ENCODE data around the gene LCE1F. TPM values are rescaled to one million over a fixed set of nuclear protein-coding genes. Genes with fewer than 3 reads are reported as not detected.

The LCE1F gene
- total RNA-seq, 2 donors from 2014 or later: not detected

GRCh38 chr1:152806576-152806975, 31.6 kb downstream of the LCE1F start, which contains the start of gene LCE1C:
Gene LCE1C, minus strand, starts transcription at chr1:152806651. Its CDS starts 1,173 bp downstream, at chr1:152805478.
- no peak for TF ChIP-seq POLR2A (IDR thresholded peaks at IDR 0.05)
- TF ChIP-seq CTCF (IDR thresholded peaks at IDR 0.05): no peak
- H3K4me3 ChIP-seq: no peak within 1 kb of the TSS
- 48 to 54% methylated on average over 2 to 3 of the region's 3 CpGs for WGBS, 2 donors
- H3K4me1 ChIP-seq: no peaks in the 10 kb centered on the region
- no peaks in the 10 kb centered on the region for H3K27me3 ChIP-seq
- intact Hi-C loops (cut with DNase I): no loop called here
- H3K27ac ChIP-seq: no peak within 1 kb of the TSS
- DNase-seq (no peak), ATAC-seq (no peak)
- H3K9me3 ChIP-seq: no peaks in the 10 kb centered on the region
- no peaks in the 10 kb centered on the region for H3K36me3 ChIP-seq (replicated peaks in 1 of 2; ENCODE audit: insufficient read depth in 1 of 2, low read depth in 2 of 2)

- Histone ChIP-seq H3K4me1 (no peaks in the 10 kb centered on the region), H3K27me3 (no peaks in the 10 kb centered on the region), H3K27ac (no peak overlapping the region), H3K4me3 (no peak overlapping the region), H3K36me3 (replicated peaks in 1 of 2; ENCODE audit: insufficient read depth in 1 of 2, low read depth in 2 of 2) (no peaks in the 10 kb centered on the region), H3K9me3 (no peaks in the 10 kb centered on the region)
- 61 to 75% methylated on average over 1 to 2 of the region's 2 CpGs for WGBS, 2 donors
- ATAC-seq: no peak
- no peak for DNase-seq
- intact Hi-C loops (cut with DNase I): no loop called here
- TF ChIP-seq POLR2A (IDR thresholded peaks at IDR 0.05): no peak
- TF ChIP-seq CTCF (IDR thresholded peaks at IDR 0.05): no peak
These were observed 36.1 kb downstream of the LCE1F start for GRCh38 chr1:152811050-152811449.

- no peak within 1 kb of the TSS for H3K4me3 ChIP-seq
- no peak for TF ChIP-seq POLR2A (IDR thresholded peaks at IDR 0.05)
- no peak for TF ChIP-seq CTCF (IDR thresholded peaks at IDR 0.05)
- H3K36me3 ChIP-seq (replicated peaks in 1 of 2; ENCODE audit: insufficient read depth in 1 of 2, low read depth in 2 of 2): no peaks in the 10 kb centered on the region
- no peak within 1 kb of the TSS for H3K27ac ChIP-seq
- intact Hi-C loops (cut with DNase I): no loop called here
- no peaks in the 10 kb centered on the region for H3K9me3 ChIP-seq
- H3K4me1 ChIP-seq: no peaks in the 10 kb centered on the region
- ATAC-seq (no peak), DNase-seq (no peak)
- WGBS, 2 donors: 56 to 81% methylated on average over 2 of the region's 2 CpGs
- H3K27me3 ChIP-seq: no peaks in the 10 kb centered on the region
These were observed 36.7 kb downstream of the LCE1F start, which contains the start of gene LCE1B for GRCh38 chr1:152811671-152812070. Gene LCE1B, plus strand, starts transcription at chr1:152811971. Its CDS starts 476 bp downstream, at chr1:152812447.

- H3K9me3 ChIP-seq: no peaks in the 10 kb centered on the region
- no peaks in the 10 kb centered on the region for H3K36me3 ChIP-seq (replicated peaks in 1 of 2; ENCODE audit: insufficient read depth in 1 of 2, low read depth in 2 of 2)
- H3K4me3 ChIP-seq: no peak overlapping the region
- no peaks in the 10 kb centered on the region for H3K4me1 ChIP-seq
- TF ChIP-seq POLR2A (IDR thresholded peaks at IDR 0.05): no peak
- no peak for TF ChIP-seq CTCF (IDR thresholded peaks at IDR 0.05)
- DNase-seq: no peak
- 81 to 84% methylated on average over 6 of the region's 6 CpGs for WGBS, 2 donors
- no peak for ATAC-seq
- intact Hi-C loops (cut with DNase I): no loop called here
- H3K27ac ChIP-seq: no peak overlapping the region
- H3K27me3 ChIP-seq: no peaks in the 10 kb centered on the region
These were observed 42.4 kb downstream of the LCE1F start for GRCh38 chr1:152817309-152817708.

- Histone ChIP-seq H3K9me3 (no peaks in the 10 kb centered on the region), H3K27me3 (no peaks in the 10 kb centered on the region), H3K36me3 (replicated peaks in 1 of 2; ENCODE audit: insufficient read depth in 1 of 2, low read depth in 2 of 2) (no peaks in the 10 kb centered on the region), H3K27ac (no peak overlapping the region), H3K4me3 (no peak overlapping the region), H3K4me1 (no peaks in the 10 kb centered on the region)
- intact Hi-C loops (cut with DNase I): no loop called here
- ATAC-seq (no peak), DNase-seq (no peak)
- no peak for TF ChIP-seq POLR2A (IDR thresholded peaks at IDR 0.05)
- TF ChIP-seq CTCF (IDR thresholded peaks at IDR 0.05): no peak
- 37 to 43% methylated on average over 5 of the region's 5 CpGs for WGBS, 2 donors
These were observed 48.4 kb downstream of the LCE1F start for GRCh38 chr1:152823294-152823693.
